ENCODE data around the gene EFCAB6.

DNA sequence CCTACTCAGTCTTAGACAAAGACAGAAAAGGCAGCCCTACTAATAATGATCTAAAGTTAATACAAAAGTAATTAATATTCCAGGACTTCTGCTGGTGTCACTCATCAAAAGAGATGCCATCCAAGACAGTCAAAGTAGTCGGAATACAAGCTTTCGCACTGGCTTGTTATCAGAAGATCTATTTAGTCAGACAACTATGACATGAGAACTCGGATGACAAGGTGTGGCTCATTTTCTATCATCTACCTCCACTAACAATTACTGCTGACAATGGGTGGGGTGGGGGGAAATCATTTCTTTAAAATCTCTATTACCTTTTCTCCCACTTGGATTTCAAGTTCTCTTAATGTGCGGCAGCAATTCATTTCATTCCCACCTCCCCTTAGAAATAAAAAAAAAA is 56.7 kb downstream of the EFCAB6 start:
- TF ChIP-seq POLR2A (IDR thresholded peaks at IDR 0.05) = no peak
- TF ChIP-seq, protein P1, sequence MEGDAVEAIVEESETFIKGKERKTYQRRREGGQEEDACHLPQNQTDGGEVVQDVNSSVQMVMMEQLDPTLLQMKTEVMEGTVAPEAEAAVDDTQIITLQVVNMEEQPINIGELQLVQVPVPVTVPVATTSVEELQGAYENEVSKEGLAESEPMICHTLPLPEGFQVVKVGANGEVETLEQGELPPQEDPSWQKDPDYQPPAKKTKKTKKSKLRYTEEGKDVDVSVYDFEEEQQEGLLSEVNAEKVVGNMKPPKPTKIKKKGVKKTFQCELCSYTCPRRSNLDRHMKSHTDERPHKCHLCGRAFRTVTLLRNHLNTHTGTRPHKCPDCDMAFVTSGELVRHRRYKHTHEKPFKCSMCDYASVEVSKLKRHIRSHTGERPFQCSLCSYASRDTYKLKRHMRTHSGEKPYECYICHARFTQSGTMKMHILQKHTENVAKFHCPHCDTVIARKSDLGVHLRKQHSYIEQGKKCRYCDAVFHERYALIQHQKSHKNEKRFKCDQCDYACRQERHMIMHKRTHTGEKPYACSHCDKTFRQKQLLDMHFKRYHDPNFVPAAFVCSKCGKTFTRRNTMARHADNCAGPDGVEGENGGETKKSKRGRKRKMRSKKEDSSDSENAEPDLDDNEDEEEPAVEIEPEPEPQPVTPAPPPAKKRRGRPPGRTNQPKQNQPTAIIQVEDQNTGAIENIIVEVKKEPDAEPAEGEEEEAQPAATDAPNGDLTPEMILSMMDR (IDR thresholded peaks at IDR 0.05 in 8 of 11, conservative IDR thresholded peaks at IDR 0.05 in 3 of 11) = no peak
- TF ChIP-seq POLR2AphosphoS5 (IDR thresholded peaks at IDR 0.05) = no peak
